ENCODE measurements around the gene TK1. TPM values are rescaled to one million over a fixed set of nuclear protein-coding genes. Genes with fewer than 3 reads are reported as not detected.

The TK1 gene
- total and polyA plus RNA-seq, 4 donors, result 7.9 to 14.9 (median 10.3) TPM

DNA sequence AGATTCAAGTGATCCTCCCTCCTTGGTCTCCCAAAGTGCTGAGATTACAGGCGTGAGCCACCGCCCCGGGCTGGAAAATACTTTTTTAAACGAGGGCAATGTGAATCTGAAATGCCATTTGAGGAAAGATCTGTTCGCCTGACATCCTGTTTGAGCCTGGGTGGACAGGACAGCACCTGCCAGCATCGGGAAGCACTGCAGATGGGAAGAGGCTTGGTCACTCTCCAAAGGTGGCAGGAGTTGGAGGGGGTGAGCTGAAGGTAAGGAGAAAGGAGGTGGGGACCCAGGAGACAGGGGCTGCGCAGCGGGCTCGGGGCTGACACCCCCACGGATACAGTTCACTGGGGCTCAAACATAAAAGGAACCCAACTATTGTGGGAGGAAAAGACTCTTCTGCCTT, 23.3 kb upstream of the TK1 start:
- 83 to 89% methylated on average over 10 of the region's 10 CpGs for WGBS, 2 donors
- ATAC-seq (ENCODE audit: insufficient read depth, low FRiP score) (no peak), DNase-seq (no peak)
- no peak for TF ChIP-seq CTCF (IDR thresholded peaks at IDR 0.05; ENCODE audit: control extremely low read depth, extremely low read depth)
- H3K9me3 ChIP-seq (ENCODE audit: control insufficient read depth in 4 of 4, insufficient read depth in 3 of 4, low read length in 3 of 4), result no peaks in the 10 kb centered on the region
- H3K9ac ChIP-seq (ENCODE audit: insufficient read depth in 1 of 2, low read length in 2 of 2), result no peak overlapping the region
- H3K27ac ChIP-seq (ENCODE audit: low read depth in 1 of 2, low read length in 1 of 2), result no peak overlapping the region
- H3K4me3 ChIP-seq, result no peak overlapping the region
- no peaks in the 10 kb centered on the region for H3K27me3 ChIP-seq (ENCODE audit: control insufficient read depth in 3 of 3, insufficient read depth in 3 of 3, low read length in 2 of 3)
- H3K4me1 ChIP-seq (ENCODE audit: control insufficient read depth in 5 of 5, insufficient read depth in 5 of 5, low read length in 5 of 5), result peaks cover 0 to 9% (median 3%) of the 10 kb centered on the region in 5 donors
- H3K36me3 ChIP-seq (ENCODE audit: control insufficient read depth in 4 of 4, insufficient read depth in 4 of 4, low read length in 4 of 4), result peaks cover 0 to 4% (median 0%) of the 10 kb centered on the region in 4 donors

DNA sequence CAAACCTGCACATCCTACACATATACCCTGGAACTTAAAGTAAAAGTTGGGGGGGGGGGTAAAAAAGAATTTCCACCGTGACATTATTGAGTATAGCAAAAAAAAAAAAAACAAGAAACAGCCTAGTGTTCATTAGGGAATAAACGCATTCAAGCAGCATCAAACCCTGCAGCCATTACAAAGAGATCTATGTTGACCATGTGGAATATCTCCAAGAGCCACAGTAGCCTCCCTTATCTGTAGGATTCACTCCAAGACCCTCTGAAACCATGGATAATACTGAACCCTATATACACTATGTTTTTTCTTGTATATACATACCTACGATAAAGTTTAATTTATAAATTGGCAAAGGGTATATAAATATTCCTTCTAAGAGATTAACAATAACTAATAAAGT, 21.6 kb upstream of the TK1 start:
- Histone ChIP-seq H3K4me3 (no peak overlapping the region), H3K9ac (ENCODE audit: insufficient read depth in 1 of 2, low read length in 2 of 2) (no peak overlapping the region), H3K36me3 (ENCODE audit: control insufficient read depth in 4 of 4, insufficient read depth in 4 of 4, low read length in 4 of 4) (peaks cover 0 to 5% (median 0%) of the 10 kb centered on the region in 4 donors), H3K9me3 (ENCODE audit: control insufficient read depth in 4 of 4, insufficient read depth in 3 of 4, low read length in 3 of 4) (no peaks in the 10 kb centered on the region), H3K4me1 (ENCODE audit: control insufficient read depth in 5 of 5, insufficient read depth in 5 of 5, low read length in 5 of 5) (peaks cover 0 to 2% (median 0%) of the 10 kb centered on the region in 5 donors), H3K27me3 (ENCODE audit: control insufficient read depth in 3 of 3, insufficient read depth in 3 of 3, low read length in 2 of 3) (no peaks in the 10 kb centered on the region), H3K27ac (ENCODE audit: low read depth in 1 of 2, low read length in 1 of 2) (no peak overlapping the region)
- DNase-seq (no peak), ATAC-seq (ENCODE audit: insufficient read depth, low FRiP score) (no peak)
- TF ChIP-seq CTCF (IDR thresholded peaks at IDR 0.05; ENCODE audit: control extremely low read depth, extremely low read depth), result no peak
- WGBS, 2 donors, result 90% methylated on average over 3 of the region's 3 CpGs

DNA sequence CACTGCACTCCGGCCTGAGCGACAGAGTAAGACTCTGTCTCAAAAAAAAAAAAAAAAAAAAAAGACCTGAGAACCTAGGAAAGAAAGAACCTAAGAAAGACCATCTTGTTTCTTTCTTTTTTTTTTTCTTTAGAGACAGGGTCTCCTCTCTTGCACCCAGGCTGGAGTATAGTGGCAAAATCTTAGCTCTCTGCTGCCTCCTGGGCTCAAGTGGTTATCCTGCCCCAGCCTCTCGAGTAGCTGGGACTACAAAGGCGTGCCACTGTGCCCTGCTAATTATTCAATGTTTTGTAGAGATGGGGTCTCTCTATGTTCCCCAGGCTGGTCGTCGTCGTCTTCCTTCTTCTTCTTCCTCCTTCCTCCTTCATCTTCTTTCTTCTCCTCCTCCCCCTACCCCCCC, 19.4 kb upstream of the TK1 start:
- ATAC-seq (ENCODE audit: insufficient read depth, low FRiP score), result no peak
- Histone ChIP-seq H3K27ac (ENCODE audit: low read depth in 1 of 2, low read length in 1 of 2) (no peak overlapping the region), H3K9me3 (ENCODE audit: control insufficient read depth in 4 of 4, insufficient read depth in 3 of 4, low read length in 3 of 4) (no peaks in the 10 kb centered on the region)

More for the DNA sequence above, 19.4 kb upstream of the TK1 start:
- TF ChIP-seq CTCF (IDR thresholded peaks at IDR 0.05; ENCODE audit: control extremely low read depth, extremely low read depth), result no peak
- Histone ChIP-seq H3K9ac (ENCODE audit: insufficient read depth in 1 of 2, low read length in 2 of 2) (no peak overlapping the region), H3K27me3 (ENCODE audit: control insufficient read depth in 3 of 3, insufficient read depth in 3 of 3, low read length in 2 of 3) (no peaks in the 10 kb centered on the region), H3K4me1 (ENCODE audit: control insufficient read depth in 5 of 5, insufficient read depth in 5 of 5, low read length in 5 of 5) (peaks cover 0 to 3% (median 0%) of the 10 kb centered on the region in 5 donors), H3K36me3 (ENCODE audit: control insufficient read depth in 4 of 4, insufficient read depth in 4 of 4, low read length in 4 of 4) (peaks cover 0 to 5% (median 0%) of the 10 kb centered on the region in 4 donors), H3K4me3 (no peak overlapping the region)
- no peak for DNase-seq
- WGBS, 2 donors, result 54 to 58% methylated on average over 7 of the region's 7 CpGs
